Measurements from ENCODE around the gene CUX1.
"Not testable (repeated sequence)": the region's sequence is repeated elsewhere in the genome, so short reads cannot be mapped to it uniquely, and the experiment has no call there.

The CUX1 gene

GRCh38 chr7:101976411-101976810 is 159.0 kb downstream of the CUX1 start:
- DNase-seq (ENCODE audit: low read depth in 1 of 2, low spot score in 1 of 2) = no peak

GRCh38 chr7:101977249-101977648 is 159.8 kb downstream of the CUX1 start:
- no peak for DNase-seq (ENCODE audit: low read depth in 1 of 2, low spot score in 1 of 2)

- DNase-seq (ENCODE audit: low read depth in 1 of 2, low spot score in 1 of 2) = no peak
Measured at GRCh38 chr7:101978683-101979082, 161.3 kb downstream of the CUX1 start.

GRCh38 chr7:101983147-101983811 is 165.9 kb downstream of the CUX1 start:
- no peak for DNase-seq (ENCODE audit: low read depth in 1 of 2, low spot score in 1 of 2)

- DNase-seq (ENCODE audit: low read depth in 1 of 2, low spot score in 1 of 2) = no peak
Measured at GRCh38 chr7:101984133-101984879, 166.9 kb downstream of the CUX1 start.

GRCh38 chr7:101985057-101985902 is 167.9 kb downstream of the CUX1 start:
- DNase-seq (ENCODE audit: low read depth in 1 of 2, low spot score in 1 of 2) = no peak

GRCh38 chr7:101985903-101986734 is 168.7 kb downstream of the CUX1 start:
- DNase-seq (ENCODE audit: low read depth in 1 of 2, low spot score in 1 of 2) = no peak

GRCh38 chr7:101987494-101987893 is 170.1 kb downstream of the CUX1 start:
- DNase-seq (ENCODE audit: low read depth in 1 of 2, low spot score in 1 of 2) = no peak

- not testable (repeated sequence) for DNase-seq (ENCODE audit: low read depth in 1 of 2, low spot score in 1 of 2)
Measured at GRCh38 chr7:101988060-101988459, 170.6 kb downstream of the CUX1 start.

GRCh38 chr7:101988513-101988912 is 171.1 kb downstream of the CUX1 start:
- DNase-seq (ENCODE audit: low read depth in 1 of 2, low spot score in 1 of 2) = no peak

GRCh38 chr7:101989101-101989500 is 171.7 kb downstream of the CUX1 start:
- no peak for DNase-seq (ENCODE audit: low read depth in 1 of 2, low spot score in 1 of 2)

GRCh38 chr7:101990811-101991418 is 173.5 kb downstream of the CUX1 start:
- no peak for DNase-seq (ENCODE audit: low read depth in 1 of 2, low spot score in 1 of 2)

GRCh38 chr7:101991860-101992259 is 174.4 kb downstream of the CUX1 start:
- no peak for DNase-seq (ENCODE audit: low read depth in 1 of 2, low spot score in 1 of 2)

- no peak for DNase-seq (ENCODE audit: low read depth in 1 of 2, low spot score in 1 of 2)
Measured at GRCh38 chr7:101993311-101993710, 175.9 kb downstream of the CUX1 start.

- no peak for DNase-seq (ENCODE audit: low read depth in 1 of 2, low spot score in 1 of 2)
Measured at GRCh38 chr7:101995121-101995520, 177.7 kb downstream of the CUX1 start.

GRCh38 chr7:101996131-101996691 is 178.8 kb downstream of the CUX1 start:
- DNase-seq (ENCODE audit: low read depth in 1 of 2, low spot score in 1 of 2) = no peak

- DNase-seq (ENCODE audit: low read depth in 1 of 2, low spot score in 1 of 2) = no peak
Measured at GRCh38 chr7:101996876-101997275, 179.4 kb downstream of the CUX1 start.

GRCh38 chr7:101998029-101998905 is 180.8 kb downstream of the CUX1 start:
- DNase-seq (ENCODE audit: low read depth in 1 of 2, low spot score in 1 of 2) = no peak

GRCh38 chr7:101998906-101999240 is 181.4 kb downstream of the CUX1 start:
- DNase-seq (ENCODE audit: low read depth in 1 of 2, low spot score in 1 of 2) = no peak

All from stimulated activated CD4-positive, alpha-beta T cell treated with anti-CD3 and anti-CD28 coated beads, Interleukin-15, amount 100 ng/mL, for 1 hour (primary cell).